Ecto neural progenitor cell (in vitro differentiated cells): ENCODE measurements around the gene VPS52.

Experiments used
- DNase-seq: peaks from one replicate; pipeline ENCODE4 v3.0.0-alpha.2; 2018; ENCODE audit warnings: low spot score

Gene VPS52

DNA sequence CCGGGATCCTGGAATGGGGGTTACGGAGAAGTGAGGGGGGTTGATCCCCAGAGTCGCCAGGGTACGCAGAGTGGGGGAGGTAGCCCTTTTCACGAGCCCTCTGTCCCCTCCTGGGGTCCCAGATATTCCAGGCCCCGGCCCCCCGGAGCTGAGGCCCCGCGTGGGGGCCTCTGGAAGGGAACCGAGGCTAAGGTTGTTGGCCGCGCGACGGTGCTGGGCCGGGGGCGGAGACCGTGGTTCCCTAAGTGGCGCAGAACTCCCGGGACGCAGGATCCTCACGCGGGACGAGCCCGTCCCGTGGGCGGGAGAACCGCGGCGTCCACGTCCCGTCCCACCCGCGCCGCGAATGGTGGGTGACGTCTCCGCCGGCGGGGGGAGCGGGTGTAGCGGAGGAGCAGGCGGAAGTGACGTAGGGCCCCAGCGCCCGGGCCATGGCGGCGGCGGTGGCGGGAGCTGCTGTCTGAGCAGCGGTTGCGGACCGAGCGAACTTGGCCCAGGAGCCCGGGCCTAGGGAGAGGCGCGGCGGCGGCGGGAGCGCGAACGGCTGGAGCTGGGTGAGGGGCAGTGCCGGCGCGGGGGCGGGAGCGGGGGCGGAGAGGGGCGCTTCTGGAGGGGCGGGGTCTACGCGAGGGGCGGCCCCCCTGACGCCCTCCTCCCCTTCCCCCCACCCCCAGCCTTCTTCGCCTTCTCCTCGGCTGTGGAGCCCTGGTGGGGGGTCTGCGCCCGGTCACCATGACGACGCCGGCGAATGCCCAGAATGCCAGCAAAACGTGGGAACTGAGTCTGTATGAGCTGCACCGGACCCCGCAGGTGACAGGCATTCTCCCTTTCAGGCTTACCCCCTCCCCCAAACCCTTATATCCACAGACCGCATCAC is 63.3 kb downstream of the VPS52 start, which contains the start of gene RING1:
TSS of gene RING1 (plus strand) at position 410 of the 877 bp plus-strand sequence. CDS start at position 733, 323 bp downstream.
- peak; percentile 92 for DNase-seq

DNA sequence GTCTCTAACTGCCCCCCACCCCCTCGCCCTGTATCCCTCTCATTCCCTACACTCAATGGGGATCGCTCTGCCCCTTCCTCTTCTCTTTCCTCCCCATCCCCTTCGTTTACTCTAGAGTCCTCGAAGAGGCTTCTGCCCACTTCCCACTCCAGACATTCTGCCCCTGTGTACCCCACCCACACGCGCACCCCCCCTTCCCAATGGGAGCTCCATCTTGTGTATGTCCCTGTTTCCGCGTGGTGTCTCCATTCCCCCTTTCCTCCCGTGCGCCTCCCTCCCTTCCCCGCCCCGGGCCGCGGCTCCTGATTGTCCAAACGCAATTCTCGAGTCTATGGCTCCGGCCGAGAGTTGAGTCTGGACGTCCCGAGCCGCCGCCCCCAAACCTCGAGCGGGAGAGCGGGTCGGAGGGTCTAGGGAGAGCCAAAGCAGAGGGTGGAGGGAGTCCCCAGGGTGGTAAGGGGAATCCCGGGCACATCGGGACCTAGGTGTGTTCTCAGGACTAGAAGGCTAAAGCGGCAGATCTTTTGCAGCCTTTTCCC is 64.1 kb downstream of the VPS52 start:
- DNase-seq, result peak; percentile 77

DNA sequence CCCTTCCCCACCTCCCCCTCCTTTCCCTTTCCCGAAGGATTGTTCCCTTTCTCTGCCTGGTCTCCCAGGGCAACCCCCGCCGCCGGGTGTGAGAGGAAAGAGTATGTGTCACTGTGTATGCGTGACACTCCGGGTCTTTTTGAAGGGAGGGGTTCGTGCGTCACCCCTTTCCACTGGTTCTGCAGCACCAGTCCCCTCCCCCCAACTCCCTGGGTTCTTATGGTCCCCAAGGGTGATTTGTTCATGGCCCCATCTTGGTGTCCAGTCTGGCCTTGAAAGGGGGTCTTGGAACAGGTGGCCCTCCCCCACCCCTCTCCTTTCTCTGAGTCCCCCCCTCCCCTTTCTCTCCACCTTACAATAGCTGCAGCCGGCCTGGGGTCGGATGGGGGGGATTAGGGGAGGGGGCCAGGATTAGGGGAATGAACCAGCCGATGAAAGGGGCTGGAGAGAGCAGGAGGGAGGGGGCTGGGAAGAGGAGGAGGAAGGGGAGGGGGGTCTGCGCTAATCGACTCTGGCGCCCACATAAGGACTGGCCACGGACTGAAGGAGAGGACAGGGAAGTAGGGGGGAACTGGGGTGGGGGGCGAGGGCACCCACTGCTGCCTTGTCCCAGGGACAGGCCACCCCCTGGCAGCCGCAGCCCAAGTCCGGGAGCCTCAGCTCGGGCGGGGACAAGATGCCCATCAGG is 64.7 kb downstream of the VPS52 start:
- DNase-seq, result peak; percentile 94

DNA sequence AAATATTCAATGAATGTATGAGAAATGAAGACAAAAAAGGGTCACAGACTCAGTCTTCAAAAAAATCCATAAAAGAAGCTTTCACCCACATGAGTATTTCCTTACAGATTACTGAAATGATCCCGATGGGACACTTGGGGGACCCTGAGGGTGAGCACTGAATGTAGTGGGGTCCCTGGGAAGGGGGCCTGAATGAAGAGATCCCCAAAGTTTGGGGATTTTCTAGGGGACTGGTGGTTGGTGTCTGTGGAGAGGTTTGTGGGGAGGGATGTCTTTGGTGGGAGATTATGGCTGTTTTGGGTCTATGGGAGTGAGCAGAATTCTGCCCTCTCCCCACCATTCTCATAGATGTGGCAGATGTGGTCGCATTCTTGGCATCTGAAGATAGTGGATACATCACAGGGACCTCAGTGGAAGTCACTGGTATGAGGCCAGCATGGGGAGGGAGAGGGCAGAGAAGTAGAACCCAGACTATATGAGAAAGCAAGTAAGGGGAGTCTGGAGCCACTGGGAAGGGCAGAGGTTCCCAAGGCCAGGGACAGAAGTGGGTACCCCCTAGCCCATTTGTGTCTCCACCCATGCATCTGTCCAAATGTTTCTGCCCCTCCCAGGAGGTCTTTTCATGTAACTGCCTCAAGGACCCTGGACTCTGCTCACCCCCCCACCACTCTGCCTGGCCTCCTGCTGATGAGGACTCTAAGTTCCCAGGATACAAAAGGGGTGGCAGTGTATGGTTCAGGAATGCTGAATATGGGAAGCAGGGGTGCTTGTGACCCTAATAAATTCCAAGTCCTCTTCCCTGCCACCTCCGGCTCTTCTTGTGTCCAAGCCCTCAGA is 65.4 kb downstream of the VPS52 start:
- no peak for DNase-seq

DNA sequence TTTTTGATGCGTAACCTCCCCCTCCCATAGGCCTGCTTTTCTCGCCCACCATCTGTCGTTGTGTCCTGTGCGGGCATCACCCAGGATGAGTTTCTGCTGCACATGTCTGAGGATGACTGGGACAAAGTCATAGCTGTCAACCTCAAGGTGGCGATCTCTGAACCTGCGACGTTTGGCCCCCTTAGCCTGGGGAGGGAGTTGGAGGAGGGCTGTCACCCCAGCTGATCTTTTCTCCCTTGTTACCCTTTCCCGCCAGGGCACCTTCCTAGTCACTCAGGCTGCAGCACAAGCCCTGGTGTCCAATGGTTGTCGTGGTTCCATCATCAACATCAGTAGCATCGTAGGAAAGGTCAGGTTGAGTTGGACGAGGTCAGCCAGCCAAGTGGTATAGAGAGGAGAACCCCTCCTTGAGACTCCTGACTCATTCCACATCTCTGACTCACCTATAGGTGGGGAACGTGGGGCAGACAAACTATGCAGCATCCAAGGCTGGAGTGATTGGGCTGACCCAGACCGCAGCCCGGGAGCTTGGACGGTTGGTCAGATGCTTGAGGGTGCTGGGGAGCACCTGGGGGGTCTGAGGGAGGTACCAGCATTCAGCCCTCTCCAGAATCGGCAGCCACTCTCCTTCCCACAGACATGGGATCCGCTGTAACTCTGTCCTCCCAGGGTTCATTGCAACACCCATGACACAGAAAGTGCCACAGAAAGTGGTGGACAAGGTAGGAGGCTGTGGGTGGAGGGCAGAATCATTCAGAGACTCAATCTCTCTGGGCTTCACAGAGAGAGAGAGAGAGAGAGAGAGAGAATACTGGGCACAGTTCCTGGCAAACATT is 66.3 kb downstream of the VPS52 start:
- no peak for DNase-seq

DNA sequence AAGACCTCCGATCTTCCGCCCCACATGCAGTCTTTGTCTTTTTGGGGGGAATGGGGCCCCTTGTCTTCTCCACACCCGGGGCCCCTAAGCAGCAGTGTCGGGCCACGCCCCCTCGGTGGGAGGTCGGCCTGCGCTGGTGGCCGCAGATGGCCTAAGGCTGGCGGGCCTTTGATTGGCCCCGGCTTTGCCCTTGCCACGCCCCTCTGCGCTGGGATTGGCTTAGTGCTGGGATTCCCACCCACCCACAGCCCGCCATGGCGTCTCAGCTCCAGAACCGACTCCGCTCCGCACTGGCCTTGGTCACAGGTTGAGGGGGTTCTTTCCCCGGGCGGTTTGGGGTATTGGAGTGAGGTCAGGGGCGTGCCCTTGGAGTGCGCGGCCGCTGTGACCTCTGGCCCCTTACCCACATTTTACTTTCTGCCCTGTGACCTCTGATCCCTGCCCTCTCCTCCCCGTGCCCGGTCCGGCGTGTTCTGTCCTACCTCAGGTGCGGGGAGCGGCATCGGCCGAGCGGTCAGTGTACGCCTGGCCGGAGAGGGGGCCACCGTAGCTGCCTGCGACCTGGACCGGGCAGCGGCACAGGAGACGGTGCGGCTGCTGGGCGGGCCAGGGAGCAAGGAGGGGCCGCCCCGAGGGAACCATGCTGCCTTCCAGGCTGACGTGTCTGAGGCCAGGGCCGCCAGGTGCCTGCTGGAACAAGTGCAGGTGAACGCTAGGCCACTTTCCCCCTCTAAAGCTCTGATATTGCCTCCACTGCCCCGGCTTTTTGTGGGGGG is 67.1 kb downstream of the VPS52 start, which contains the start of gene HSD17B8:
TSS of gene HSD17B8 (plus strand) at position 241 of the 776 bp plus-strand sequence. CDS start at position 255, 14 bp downstream.
- DNase-seq, result peak; percentile 97

GRCh38 chr6:33204165-33204414 is 67.6 kb downstream of the VPS52 start:
- no peak for DNase-seq

GRCh38 chr6:33203443-33204164 is 68.1 kb downstream of the VPS52 start:
- DNase-seq, result no peak

GRCh38 chr6:33202799-33203198 is 68.9 kb downstream of the VPS52 start:
- no peak for DNase-seq

- no peak for DNase-seq
Observed at GRCh38 chr6:33201935-33202334, 69.7 kb downstream of the VPS52 start.

GRCh38 chr6:33201147-33201545 is 70.5 kb downstream of the VPS52 start:
- DNase-seq, result no peak
